GM06990 (cell line): Measurements from ENCODE around the gene MED20.

Experiments
- DNase-seq: peaks from one replicate; pipeline ENCODE4 v3.0.0-alpha.2; 2011; ENCODE audit not compliant: insufficient read length; ENCODE audit errors: extremely low read depth
- H3K27me3 ChIP-seq: replicated peaks from 2 replicates; pipeline ENCODE4 v1.6.0; 2011; ENCODE audit warnings: low read length; ENCODE audit not compliant: control insufficient read depth, insufficient read depth
- H3K36me3 ChIP-seq: 2 replicates; pipeline ENCODE4 v1.5.1; 2011; ENCODE audit warnings: low read length; ENCODE audit not compliant: control insufficient read depth, insufficient read depth
- H3K4me3 ChIP-seq: replicated peaks from 2 replicates; pipeline ENCODE4 v1.5.1; 2011; ENCODE audit warnings: low read depth, mild to moderate bottlenecking, control low read depth, low read length
- TF ChIP-seq, protein P1 (sequence below): IDR thresholded peaks from 2 replicates; pipeline ENCODE4 v1.5.1; 2011; ENCODE audit warnings: low read length, control low read depth, mild to moderate bottlenecking, inconsistent platforms; ENCODE audit not compliant: insufficient read depth, poor library complexity, severe bottlenecking

Gene MED20

DNA sequence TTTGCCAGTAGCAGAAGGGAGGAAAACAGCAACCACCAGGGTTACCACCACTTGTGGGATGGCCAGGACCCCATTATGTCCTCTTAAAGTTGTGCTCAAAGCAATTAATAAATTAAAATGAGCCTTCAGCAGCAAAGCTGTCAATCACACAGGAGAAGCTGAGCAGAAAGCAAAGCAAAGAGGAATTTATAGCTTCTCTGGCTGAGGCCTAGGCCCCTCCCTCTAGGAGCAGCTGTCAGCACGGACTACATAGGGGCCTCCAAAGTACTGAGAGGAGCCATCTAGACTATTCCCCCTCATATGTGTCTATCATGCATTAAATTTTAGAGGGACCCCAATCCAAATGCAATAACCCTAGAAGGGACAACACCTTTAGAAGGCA is 14.2 kb upstream of the MED20 start:
- TF ChIP-seq, protein P1, sequence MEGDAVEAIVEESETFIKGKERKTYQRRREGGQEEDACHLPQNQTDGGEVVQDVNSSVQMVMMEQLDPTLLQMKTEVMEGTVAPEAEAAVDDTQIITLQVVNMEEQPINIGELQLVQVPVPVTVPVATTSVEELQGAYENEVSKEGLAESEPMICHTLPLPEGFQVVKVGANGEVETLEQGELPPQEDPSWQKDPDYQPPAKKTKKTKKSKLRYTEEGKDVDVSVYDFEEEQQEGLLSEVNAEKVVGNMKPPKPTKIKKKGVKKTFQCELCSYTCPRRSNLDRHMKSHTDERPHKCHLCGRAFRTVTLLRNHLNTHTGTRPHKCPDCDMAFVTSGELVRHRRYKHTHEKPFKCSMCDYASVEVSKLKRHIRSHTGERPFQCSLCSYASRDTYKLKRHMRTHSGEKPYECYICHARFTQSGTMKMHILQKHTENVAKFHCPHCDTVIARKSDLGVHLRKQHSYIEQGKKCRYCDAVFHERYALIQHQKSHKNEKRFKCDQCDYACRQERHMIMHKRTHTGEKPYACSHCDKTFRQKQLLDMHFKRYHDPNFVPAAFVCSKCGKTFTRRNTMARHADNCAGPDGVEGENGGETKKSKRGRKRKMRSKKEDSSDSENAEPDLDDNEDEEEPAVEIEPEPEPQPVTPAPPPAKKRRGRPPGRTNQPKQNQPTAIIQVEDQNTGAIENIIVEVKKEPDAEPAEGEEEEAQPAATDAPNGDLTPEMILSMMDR: no peak
- Histone ChIP-seq H3K4me3 (no peak overlapping the region), H3K27me3 (no peaks in the 10 kb centered on the region), H3K36me3 (peaks cover 39% of the 10 kb centered on the region)
- no peak for DNase-seq

DNA sequence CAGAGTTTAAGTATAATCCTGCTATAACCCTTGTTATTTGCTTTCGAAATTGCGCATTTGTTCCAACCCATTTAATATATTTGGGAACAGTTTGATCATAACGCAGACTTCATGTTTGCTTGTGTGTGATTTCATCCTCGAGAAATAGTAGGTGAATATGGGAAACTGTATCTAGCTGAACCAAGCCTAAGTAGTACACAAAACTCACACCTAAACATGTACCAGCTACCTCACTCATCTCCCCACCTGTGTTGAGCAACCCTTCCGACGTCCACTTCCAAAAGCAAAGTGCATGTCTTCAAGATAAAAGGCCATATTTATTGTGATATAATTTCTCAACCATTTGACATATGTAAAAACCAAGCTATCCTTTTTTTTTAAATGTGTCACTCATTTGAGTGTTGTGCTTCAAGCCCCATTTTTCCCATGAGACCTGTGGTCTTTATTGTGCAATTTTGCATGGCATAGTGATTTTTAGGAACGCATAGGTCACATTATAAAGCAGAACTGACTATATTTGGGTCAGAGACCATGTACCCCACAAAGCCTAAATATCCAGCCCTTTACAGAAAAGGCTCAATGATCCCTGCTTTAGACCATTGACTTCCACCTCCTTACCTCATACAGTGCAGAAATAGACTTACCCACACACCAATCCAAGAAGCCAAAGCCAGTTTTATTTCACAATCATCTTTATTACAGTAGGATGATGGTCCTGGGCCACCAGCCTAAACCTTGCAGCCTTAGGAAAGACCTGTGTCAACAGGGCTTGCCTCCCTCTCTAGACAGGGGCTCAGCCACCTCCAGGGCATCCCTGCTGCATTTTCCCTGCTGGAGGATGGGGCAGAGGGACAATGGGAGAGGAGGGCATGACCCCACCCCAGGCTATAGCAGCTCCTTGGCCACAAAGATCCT is 13.6 kb upstream of the MED20 start:
- DNase-seq: no peak
- Histone ChIP-seq H3K4me3 (no peak overlapping the region), H3K27me3 (no peaks in the 10 kb centered on the region), H3K36me3 (peaks cover 43% of the 10 kb centered on the region)
- TF ChIP-seq, protein P1: no peak

- DNase-seq: no peak
- H3K27me3 ChIP-seq: no peaks in the 10 kb centered on the region
- no peak overlapping the region for H3K4me3 ChIP-seq
- TF ChIP-seq, protein P1: no peak
- H3K36me3 ChIP-seq: peaks cover 47% of the 10 kb centered on the region
Measured at GRCh38 chr6:41932378-41932777, 11.4 kb upstream of the MED20 start.

DNA sequence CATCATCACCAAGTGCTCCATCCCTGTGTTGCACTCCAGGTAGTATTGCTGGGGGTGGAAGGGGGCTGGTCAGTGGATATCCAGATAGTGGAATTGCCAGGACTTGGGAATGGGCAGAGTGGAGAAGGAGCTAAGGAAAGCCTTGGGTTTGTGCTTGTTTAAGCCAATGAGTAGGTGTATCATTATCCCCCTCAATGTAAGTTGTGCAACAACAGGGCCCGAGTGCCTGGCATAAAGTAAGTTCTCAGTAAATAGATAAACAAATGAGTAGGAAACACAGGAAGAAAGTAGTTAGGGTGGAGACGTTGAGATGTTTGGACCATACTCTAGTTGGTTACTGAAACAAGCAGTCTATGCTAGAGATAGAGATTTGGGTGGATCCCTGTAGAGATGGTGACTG is 10.9 kb upstream of the MED20 start:
- no peak for DNase-seq
- peaks cover 42% of the 10 kb centered on the region for H3K36me3 ChIP-seq
- no peak overlapping the region for H3K4me3 ChIP-seq
- TF ChIP-seq, protein P1: no peak
- H3K27me3 ChIP-seq: no peaks in the 10 kb centered on the region

DNA sequence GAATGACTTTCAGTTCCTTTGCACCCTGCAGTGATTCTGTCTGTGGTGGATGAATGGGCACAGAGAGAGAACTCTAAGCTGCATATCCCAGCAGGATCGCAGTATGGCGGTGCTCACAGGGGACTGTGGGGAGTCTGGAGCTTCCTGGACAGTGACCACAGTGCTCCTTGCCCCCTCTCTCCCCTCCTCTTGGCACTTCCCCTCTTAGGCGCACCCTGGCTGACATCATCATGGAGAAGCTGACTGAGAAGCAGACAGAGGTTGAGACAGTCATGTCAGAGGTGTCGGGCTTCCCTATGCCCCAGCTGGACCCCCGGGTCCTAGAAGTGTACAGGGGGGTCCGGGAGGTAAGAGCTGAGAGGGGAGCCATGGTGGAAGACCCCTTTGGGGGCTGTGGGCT is 9.0 kb upstream of the MED20 start:
- H3K27me3 ChIP-seq: no peaks in the 10 kb centered on the region
- H3K4me3 ChIP-seq: no peak overlapping the region
- H3K36me3 ChIP-seq: peaks cover 37% of the 10 kb centered on the region
- TF ChIP-seq, protein P1: no peak
- DNase-seq: no peak
